ENCODE data around the gene SEC14L1. TPM values are rescaled to one million over a fixed set of nuclear protein-coding genes. Genes with fewer than 3 reads are reported as not detected.

SEC14L1 gene
- 146 TPM for total RNA-seq
- long read RNA-seq, full-length matches to known transcripts = 42 of 170 reads
- long read RNA-seq, partial matches to known transcripts = 57 of 170 reads
- long read RNA-seq, other reads (novel, unspliced or antisense) = 71 of 170 reads

DNA sequence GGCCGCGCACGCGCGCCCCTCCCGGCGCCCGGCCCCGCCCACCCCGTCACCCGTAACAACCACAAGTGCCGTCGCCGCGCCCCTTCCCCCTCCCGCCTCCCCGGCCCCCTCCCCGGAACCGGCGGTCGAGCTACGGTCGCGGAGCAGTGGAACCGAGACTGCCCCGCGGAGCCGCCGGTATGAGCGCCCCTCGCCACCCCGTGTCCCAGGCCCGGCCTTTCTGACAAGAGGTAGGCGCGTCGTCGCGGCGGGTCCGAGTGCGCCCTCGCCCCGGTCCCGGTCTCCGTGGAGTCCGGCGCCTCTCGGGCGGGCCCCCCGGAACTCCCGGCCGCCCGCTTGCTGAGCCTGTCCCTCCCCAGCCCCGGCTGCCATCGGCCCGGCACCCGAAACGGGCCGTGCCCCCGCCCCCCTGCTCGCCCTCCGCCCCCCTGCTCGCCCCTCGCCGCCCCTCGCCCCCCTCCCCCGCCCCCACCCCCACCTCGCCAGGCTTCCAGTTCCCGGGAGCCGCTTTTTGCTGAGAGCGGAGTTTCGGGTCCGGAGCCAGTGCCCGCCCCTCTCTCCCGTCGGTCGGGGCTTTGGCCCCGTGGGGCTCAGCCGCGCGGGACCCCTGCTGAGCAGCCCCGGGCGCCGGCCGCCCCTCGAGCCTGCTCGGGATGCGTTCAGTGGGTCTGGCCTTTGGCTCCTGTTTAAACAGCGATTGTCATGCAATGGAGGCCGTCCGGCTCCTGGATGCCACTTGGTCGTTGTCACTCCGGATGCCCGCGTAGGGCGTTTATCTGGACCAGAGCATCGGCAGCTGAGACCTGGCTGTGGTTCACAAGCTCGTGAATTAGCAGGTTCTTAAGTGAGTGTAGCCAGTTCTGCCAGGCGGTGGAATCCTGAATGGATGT lies at the start of gene SEC14L1:
SEC14L1 (plus strand) TSS at position 92 of the 890 bp plus-strand sequence. CDS start 2,628 bp downstream, outside the sequence.
- ATAC-seq = peak in 1 of 2 donors; percentile 86
- Histone ChIP-seq H3K36me3 (peaks cover 23% of the 10 kb centered on the region), H3K27me3 (ENCODE audit: low read depth) (no peaks in the 10 kb centered on the region), H3K27ac (peak within 1 kb of the TSS; percentile 98), H3K4me1 (peaks cover 40% of the 10 kb centered on the region), H3K9me3 (no peaks in the 10 kb centered on the region), H3K4me3 (peak within 1 kb of the TSS; percentile 72)
- TF ChIP-seq, protein P1, sequence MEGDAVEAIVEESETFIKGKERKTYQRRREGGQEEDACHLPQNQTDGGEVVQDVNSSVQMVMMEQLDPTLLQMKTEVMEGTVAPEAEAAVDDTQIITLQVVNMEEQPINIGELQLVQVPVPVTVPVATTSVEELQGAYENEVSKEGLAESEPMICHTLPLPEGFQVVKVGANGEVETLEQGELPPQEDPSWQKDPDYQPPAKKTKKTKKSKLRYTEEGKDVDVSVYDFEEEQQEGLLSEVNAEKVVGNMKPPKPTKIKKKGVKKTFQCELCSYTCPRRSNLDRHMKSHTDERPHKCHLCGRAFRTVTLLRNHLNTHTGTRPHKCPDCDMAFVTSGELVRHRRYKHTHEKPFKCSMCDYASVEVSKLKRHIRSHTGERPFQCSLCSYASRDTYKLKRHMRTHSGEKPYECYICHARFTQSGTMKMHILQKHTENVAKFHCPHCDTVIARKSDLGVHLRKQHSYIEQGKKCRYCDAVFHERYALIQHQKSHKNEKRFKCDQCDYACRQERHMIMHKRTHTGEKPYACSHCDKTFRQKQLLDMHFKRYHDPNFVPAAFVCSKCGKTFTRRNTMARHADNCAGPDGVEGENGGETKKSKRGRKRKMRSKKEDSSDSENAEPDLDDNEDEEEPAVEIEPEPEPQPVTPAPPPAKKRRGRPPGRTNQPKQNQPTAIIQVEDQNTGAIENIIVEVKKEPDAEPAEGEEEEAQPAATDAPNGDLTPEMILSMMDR (IDR thresholded peaks at IDR 0.05) = no peak
- DNase-seq = peak; percentile 65
- intact Hi-C loops (cut with DNase I) = no loop called here

DNA sequence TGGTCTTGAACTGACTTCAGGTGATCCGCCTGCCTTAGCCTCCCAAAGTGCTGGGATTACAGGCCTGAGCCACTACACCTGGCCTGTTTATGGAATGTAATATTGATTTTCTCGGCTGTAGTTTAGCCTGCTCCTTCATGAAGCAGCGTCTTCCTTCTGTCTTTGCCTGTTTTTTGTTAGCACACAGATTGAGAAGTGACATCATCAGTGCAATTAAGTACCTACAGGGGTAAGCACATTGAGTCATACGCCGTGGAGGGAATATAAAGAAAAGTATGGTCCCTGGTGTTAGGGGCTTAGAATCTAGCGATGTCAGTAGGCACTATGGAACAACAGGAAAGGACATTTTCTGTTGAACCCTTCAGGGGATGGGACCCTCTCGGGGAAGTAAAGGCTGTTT lies 48.7 kb upstream of the SEC14L1 start:
- Histone ChIP-seq H3K4me3 (no peak overlapping the region), H3K27ac (no peak overlapping the region), H3K4me1 (peaks cover 65% of the 10 kb centered on the region), H3K9me3 (no peaks in the 10 kb centered on the region), H3K27me3 (ENCODE audit: low read depth) (no peaks in the 10 kb centered on the region), H3K36me3 (peaks cover 59% of the 10 kb centered on the region)
- intact Hi-C loops (cut with DNase I) = loop anchor here (10.0 kb wide), 1 partner anchor 123 kb away; no protein-coding TSS in a partner anchor
- TF ChIP-seq, protein P1 (IDR thresholded peaks at IDR 0.05) = no peak
- no peak for ATAC-seq
- no peak for DNase-seq

DNA sequence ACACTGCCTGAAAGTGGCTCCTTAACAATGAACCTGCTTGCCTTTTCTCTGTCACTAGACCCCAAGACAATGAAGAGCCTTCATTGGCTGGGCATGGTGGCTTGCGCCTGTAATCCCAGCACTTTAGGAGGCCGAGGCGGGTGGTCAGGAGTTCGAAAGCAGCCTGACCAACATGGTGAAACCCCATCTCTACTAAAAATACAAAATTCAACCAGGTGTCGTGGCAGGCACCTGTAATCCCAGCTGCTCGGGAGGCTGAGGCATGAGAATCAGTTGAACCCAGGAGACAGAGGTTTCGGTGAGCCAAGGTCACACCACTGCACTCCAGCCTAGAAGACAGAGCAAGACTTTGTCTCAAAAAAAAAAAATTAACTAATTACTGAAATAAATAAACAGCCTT lies 45.3 kb upstream of the SEC14L1 start:
- H3K27me3 ChIP-seq (ENCODE audit: low read depth) = no peaks in the 10 kb centered on the region
- no peak overlapping the region for H3K4me3 ChIP-seq
- intact Hi-C loops (cut with DNase I) = loop anchor here (10.0 kb wide), 1 partner anchor 119 kb away; no protein-coding TSS in a partner anchor
- TF ChIP-seq, protein P1 (IDR thresholded peaks at IDR 0.05) = no peak
- peaks cover 71% of the 10 kb centered on the region for H3K4me1 ChIP-seq
- peak overlapping the region; percentile 80 for H3K27ac ChIP-seq
- H3K9me3 ChIP-seq = no peaks in the 10 kb centered on the region
- DNase-seq = no peak
- H3K36me3 ChIP-seq = peaks cover 53% of the 10 kb centered on the region
- no peak for ATAC-seq

GRCh38 chr17:77096570-77097214 lies 44.1 kb upstream of the SEC14L1 start:
- Histone ChIP-seq H3K4me3 (no peak overlapping the region), H3K36me3 (peaks cover 43% of the 10 kb centered on the region), H3K4me1 (peaks cover 58% of the 10 kb centered on the region), H3K9me3 (no peaks in the 10 kb centered on the region), H3K27me3 (ENCODE audit: low read depth) (no peaks in the 10 kb centered on the region), H3K27ac (peak overlapping the region; percentile 80)
- DNase-seq (no peak), ATAC-seq (peak; percentile 58 to 78)
- intact Hi-C loops (cut with DNase I) = loop anchor here (10.0 kb wide), 1 partner anchor 118 kb away; no protein-coding TSS in a partner anchor
- TF ChIP-seq, protein P1 (IDR thresholded peaks at IDR 0.05) = peak; percentile 60

DNA sequence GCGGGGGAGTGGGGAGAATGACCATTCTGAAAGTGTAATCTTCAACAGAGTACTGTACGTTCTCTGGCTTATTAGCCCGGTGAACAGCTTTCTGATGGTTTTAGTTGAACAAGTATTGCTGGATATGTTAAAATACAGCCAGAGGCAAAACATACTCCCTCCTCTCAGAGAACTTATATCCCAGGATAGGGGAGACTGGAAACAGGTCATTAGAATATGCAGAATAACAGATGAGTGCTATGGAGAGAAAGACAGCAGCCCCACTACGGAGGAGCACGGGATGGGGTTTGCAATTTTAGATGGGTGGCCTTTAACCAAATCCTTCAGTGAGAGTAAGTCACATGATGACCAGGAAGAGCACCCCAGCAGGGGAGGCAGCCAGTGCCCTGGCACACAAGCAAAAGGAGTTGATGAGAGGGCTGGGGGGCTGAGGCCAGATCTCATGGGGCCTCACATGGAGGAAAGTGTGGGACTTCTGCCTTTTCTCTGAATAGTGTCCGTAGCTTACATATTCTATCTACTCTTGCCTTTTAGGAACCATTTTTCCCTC lies 43.1 kb upstream of the SEC14L1 start:
- no peaks in the 10 kb centered on the region for H3K27me3 ChIP-seq (ENCODE audit: low read depth)
- TF ChIP-seq, protein P1 (IDR thresholded peaks at IDR 0.05) = no peak
- H3K4me3 ChIP-seq = no peak overlapping the region
- intact Hi-C loops (cut with DNase I) = loop anchor here (10.0 kb wide), 1 partner anchor 117 kb away; no protein-coding TSS in a partner anchor
- H3K27ac ChIP-seq = peak overlapping the region; percentile 80
- peaks cover 32% of the 10 kb centered on the region for H3K36me3 ChIP-seq
- H3K4me1 ChIP-seq = peaks cover 49% of the 10 kb centered on the region
- no peak for DNase-seq
- H3K9me3 ChIP-seq = no peaks in the 10 kb centered on the region
- ATAC-seq = no peak
